Keratinocyte (primary cell): ENCODE measurements around the gene ANO10. TPM values are rescaled to one million over a fixed set of nuclear protein-coding genes. Genes with fewer than 3 reads are reported as not detected.

ENCODE experiments used
- DNase-seq: peaks from one replicate; pipeline ENCODE4 v3.0.0-alpha.2; 2011; ENCODE audit warnings: low read depth, missing footprints, low spot score
- FAIRE-seq: peaks from 2 replicates; lab custom pipeline; 2011; peaks lifted over from hg19 to GRCh38; lab: Jason Lieb, UNC
- H2AFZ ChIP-seq: 2 replicates; pipeline ENCODE4 v1.6.0; 2012; ENCODE audit warnings: low read length, control low read depth, inconsistent platforms; ENCODE audit not compliant: control insufficient read depth
- H3K27ac ChIP-seq: 2 replicates; pipeline ENCODE4 v1.5.1; 2011; ENCODE audit warnings: low read length; ENCODE audit not compliant: control insufficient read depth, insufficient read depth
- H3K27me3 ChIP-seq: 3 replicates; pipeline ENCODE4 v1.6.0; 2011; ENCODE audit warnings: low read length; ENCODE audit not compliant: control insufficient read depth, insufficient read depth; ENCODE audit errors: extremely low read depth
- H3K36me3 ChIP-seq, 2 experiments: 2 replicates in 1 of 2; 3 replicates in 1 of 2; pipeline ENCODE4 v1.5.1; 2011; ENCODE audit warnings: low read length in 2 of 2, mild to moderate bottlenecking in 1 of 2; ENCODE audit not compliant: control insufficient read depth in 2 of 2, insufficient read depth in 2 of 2; ENCODE audit errors: extremely low read depth in 1 of 2
- H3K4me1 ChIP-seq: 3 replicates; pipeline ENCODE4 v1.5.1; 2011; ENCODE audit warnings: low read length; ENCODE audit not compliant: control insufficient read depth, insufficient read depth; ENCODE audit errors: extremely low read depth
- H3K4me2 ChIP-seq: 3 replicates; pipeline ENCODE4 v1.6.0; 2011; ENCODE audit warnings: low read depth, low read length; ENCODE audit not compliant: control insufficient read depth, insufficient read depth; ENCODE audit errors: extremely low read depth
- H3K4me3 ChIP-seq, 3 experiments: fragments of 200-600 bp in 1 of 3; sonication (generic) in 1 of 3; 2 replicates in 2 of 3; 3 replicates in 1 of 3; pipeline ENCODE4 v1.5.1; 2011 to 2016; ENCODE audit warnings: low read length in 3 of 3, mild to moderate bottlenecking in 3 of 3, control low read depth in 2 of 3, inconsistent platforms in 1 of 3, low read depth in 1 of 3, mixed read lengths in 1 of 3, mixed run types in 1 of 3, moderate library complexity in 1 of 3; ENCODE audit not compliant: control insufficient read depth in 2 of 3, insufficient read depth in 2 of 3; ENCODE audit errors: extremely low read depth in 1 of 3
- H3K79me2 ChIP-seq: 2 replicates; pipeline ENCODE4 v1.6.0; 2012; ENCODE audit warnings: low read length; ENCODE audit not compliant: control insufficient read depth, insufficient read depth
- H3K9ac ChIP-seq: 3 replicates; pipeline ENCODE4 v1.6.0; 2011; ENCODE audit warnings: low read length; ENCODE audit not compliant: control insufficient read depth, insufficient read depth; ENCODE audit errors: extremely low read depth
- H3K9me1 ChIP-seq: 3 replicates; pipeline ENCODE4 v1.6.0; 2011; ENCODE audit warnings: low read length; ENCODE audit not compliant: control insufficient read depth, insufficient read depth; ENCODE audit errors: extremely low read depth
- H3K9me3 ChIP-seq: 2 replicates; pipeline ENCODE4 v1.5.1; 2012; ENCODE audit warnings: low read depth, low read length; ENCODE audit not compliant: control insufficient read depth
- H4K20me1 ChIP-seq: 3 replicates; pipeline ENCODE4 v1.6.0; 2011; ENCODE audit warnings: low read length; ENCODE audit not compliant: control insufficient read depth, insufficient read depth; ENCODE audit errors: extremely low read depth
- CTCF ChIP-seq, 3 experiments: IDR thresholded peaks in 1 of 3; conservative IDR thresholded peaks in 1 of 3; optimal IDR thresholded peaks in 1 of 3; 2 replicates in 2 of 3; 3 replicates in 1 of 3; pipeline versions ENCODE3 to v1.5.1; 2011; ENCODE audit warnings: low read length in 3 of 3, mild to moderate bottlenecking in 3 of 3, moderate library complexity in 2 of 3, control low read depth in 1 of 3, inconsistent platforms in 1 of 3; ENCODE audit not compliant: insufficient read depth in 2 of 3; ENCODE audit errors: extremely low read depth in 1 of 3
- EZH2 ChIP-seq: IDR thresholded peaks from one replicate; pipeline ENCODE4 v1.6.1; 2012; ENCODE audit warnings: inconsistent platforms, mild to moderate bottlenecking, low read length, moderate library complexity
- dilution Hi-C: fragments of 300-500 bp; cut with MboI; formaldehyde crosslinking; loops from one replicate; pipeline ENCODE4 v1.7.0; 2020; ENCODE audit warnings: low sequenced_read_pairs; ENCODE audit not compliant: extremely low pct_ligation_motif_present
- polyA plus RNA-seq, 5 experiments: library from polyadenylated mRNA; depleted of rRNA in 3 of 5; stranded (reverse) in 3 of 5; stranded (forward) in 1 of 5; unstranded in 1 of 5; fragments of >200 nt; gene quantifications; 1 replicate in 1 of 5; 2 replicates in 3 of 5; 3 replicates in 1 of 5; pipeline versions ENCODE4 v1.2.1 to v1.2.3, GENCODE V29; 2011 to 2012; ENCODE audit warnings: missing spikeins in 2 of 5, low read depth in 1 of 5, low replicate concordance in 1 of 5

ANO10 gene
- polyA plus RNA-seq, 1 donor (not counting 4 experiments of a cell fraction or from before 2014, with no cell fraction given): 48.8 TPM

GRCh38 chr3:43619588-43619987, 2.2 kb downstream of the ANO10 start:
- Histone ChIP-seq H3K9me1 (no peaks in the 10 kb centered on the region), H3K4me1 (peaks cover 11% of the 10 kb centered on the region), H3K9ac (no peak overlapping the region), H4K20me1 (no peaks in the 10 kb centered on the region), H3K36me3 (peaks cover 0 to 4% of the 10 kb centered on the region in 2 experiments), H2AFZ (no peak overlapping the region), H3K9me3 (no peaks in the 10 kb centered on the region), H3K4me2 (no peak overlapping the region), H3K79me2 (peaks cover 11% of the 10 kb centered on the region), H3K4me3 (no peak overlapping the region), H3K27ac (no peak overlapping the region), H3K27me3 (no peaks in the 10 kb centered on the region)
- TF ChIP-seq CTCF (optimal IDR thresholded peaks at IDR 0.05 in 1 of 3, IDR thresholded peaks at IDR 0.05 in 1 of 3, conservative IDR thresholded peaks at IDR 0.05 in 1 of 3; ENCODE audit: extremely low read depth in 1 of 3, insufficient read depth in 2 of 3, low read length in 3 of 3): no peak
- no peak for TF ChIP-seq EZH2
- no peak for DNase-seq
- dilution Hi-C loops: no loop called here
- FAIRE-seq: no peak

GRCh38 chr3:43618142-43618541, 3.7 kb downstream of the ANO10 start:
- Histone ChIP-seq H3K27ac (no peak overlapping the region), H3K9me1 (no peaks in the 10 kb centered on the region), H2AFZ (no peak overlapping the region), H3K9me3 (no peaks in the 10 kb centered on the region), H3K4me3 (no peak overlapping the region), H3K4me2 (no peak overlapping the region), H3K79me2 (peaks cover 14% of the 10 kb centered on the region), H4K20me1 (no peaks in the 10 kb centered on the region), H3K4me1 (peaks cover 11% of the 10 kb centered on the region), H3K9ac (no peak overlapping the region), H3K36me3 (peaks cover 0 to 4% of the 10 kb centered on the region in 2 experiments), H3K27me3 (no peaks in the 10 kb centered on the region)
- FAIRE-seq (no peak), DNase-seq (no peak)
- TF ChIP-seq EZH2 (no peak), CTCF (optimal IDR thresholded peaks at IDR 0.05 in 1 of 3, IDR thresholded peaks at IDR 0.05 in 1 of 3, conservative IDR thresholded peaks at IDR 0.05 in 1 of 3; ENCODE audit: extremely low read depth in 1 of 3, insufficient read depth in 2 of 3, low read length in 3 of 3) (no peak)
- dilution Hi-C loops: no loop called here
